Ascending aorta (tissue), 2 donors: ENCODE data around the gene MASP2. TPM values are rescaled to one million over a fixed set of nuclear protein-coding genes. Genes with fewer than 3 reads are reported as not detected.
A peak's percentile ranks its signal among the peaks of the same experiment; 100 is the strongest.

ENCODE experiments used
- DNase-seq, 2 donors: peaks; one replicate each; pipeline ENCODE4 v3.0.0-alpha.2; 2019; ENCODE audit warnings: low spot score in 2 of 2
- H3K27ac ChIP-seq, 2 donors: fragments of 200-600 bp; sonication (generic); one replicate each; pipeline ENCODE4 v1.5.1; 2016 to 2017; ENCODE audit warnings: mild to moderate bottlenecking in 1 of 2
- H3K27me3 ChIP-seq: fragments of 200-600 bp; sonication (generic); one replicate; pipeline ENCODE4 v1.5.1; 2017
- H3K36me3 ChIP-seq, 2 donors: fragments of 200-600 bp; sonication (generic); one replicate each; pipeline ENCODE4 v1.5.1; 2016
- H3K4me1 ChIP-seq, 2 donors: fragments of 200-600 bp; sonication (generic); one replicate each; pipeline ENCODE4 v1.5.1; 2016 to 2017; ENCODE audit warnings: mild to moderate bottlenecking in 1 of 2
- H3K4me3 ChIP-seq, 2 donors: fragments of 200-600 bp; sonication (generic); one replicate each; pipeline ENCODE4 v1.5.1; 2016 to 2017; ENCODE audit warnings: mild to moderate bottlenecking in 1 of 2
- H3K9me3 ChIP-seq, 2 donors: fragments of 200-600 bp; sonication (generic); one replicate each; pipeline ENCODE4 v1.5.1; 2016
- CTCF ChIP-seq, 3 experiments: fragments of 200-600 bp in 2 of 3; fragments of 450-650 bp in 1 of 3; sonication (generic) in 2 of 3; IDR thresholded peaks; one replicate each; pipeline ENCODE4 v1.5.1; 2016 to 2019; ENCODE audit warnings: antibody characterized with exemption in 3 of 3, mild to moderate bottlenecking in 1 of 3, moderate library complexity in 1 of 3
- intact Hi-C: fragments of 100-400 bp; cut with DNase I; formaldehyde crosslinking; loops from one replicate; pipeline ENCODE4 v1.15.1; 2023
- total RNA-seq: library from RNA; depleted of rRNA; stranded (reverse); fragments of >200 nt; gene quantifications from one replicate; pipeline ENCODE4 v1.1.0, GENCODE V29; 2016

The MASP2 gene
- total RNA-seq, 1 donor from 2014 or later = not detected

GRCh38 chr1:10989095-10989494, 57.9 kb downstream of the MASP2 start:
- intact Hi-C loops = no loop called here
- TF ChIP-seq CTCF (IDR thresholded peaks at IDR 0.05) = no peak
- H3K27ac ChIP-seq = no peak overlapping the region

GRCh38 chr1:10987840-10988417, 59.1 kb downstream of the MASP2 start:
- no peak for DNase-seq
- Histone ChIP-seq H3K9me3 (no peaks in the 10 kb centered on the region), H3K4me1 (no peaks in the 10 kb centered on the region), H3K27me3 (no peaks in the 10 kb centered on the region), H3K36me3 (no peaks in the 10 kb centered on the region), H3K27ac (no peak overlapping the region), H3K4me3 (no peak overlapping the region)
- TF ChIP-seq CTCF (IDR thresholded peaks at IDR 0.05) = no peak
- intact Hi-C loops = no loop called here

More at GRCh38 chr1:10989095-10989494, 57.9 kb downstream of the MASP2 start:
- Histone ChIP-seq H3K36me3 (no peaks in the 10 kb centered on the region), H3K4me3 (no peak overlapping the region), H3K27me3 (no peaks in the 10 kb centered on the region), H3K9me3 (no peaks in the 10 kb centered on the region), H3K4me1 (no peaks in the 10 kb centered on the region)
- no peak for DNase-seq

GRCh38 chr1:10986525-10986890, 60.5 kb downstream of the MASP2 start:
- Histone ChIP-seq H3K27ac (no peak overlapping the region), H3K36me3 (no peaks in the 10 kb centered on the region), H3K4me1 (no peaks in the 10 kb centered on the region), H3K27me3 (no peaks in the 10 kb centered on the region), H3K4me3 (no peak overlapping the region), H3K9me3 (no peaks in the 10 kb centered on the region)
- no peak for DNase-seq
- intact Hi-C loops = no loop called here
- no peak for TF ChIP-seq CTCF (IDR thresholded peaks at IDR 0.05)

- Histone ChIP-seq H3K4me3 (peak overlapping the region in 1 of 2 donors; percentile 58), H3K27me3 (no peaks in the 10 kb centered on the region), H3K4me1 (peaks cover 10 to 15% of the 10 kb centered on the region in 2 donors), H3K36me3 (no peaks in the 10 kb centered on the region), H3K9me3 (no peaks in the 10 kb centered on the region), H3K27ac (peak overlapping the region; percentile 58 to 67)
- no peak for TF ChIP-seq CTCF (IDR thresholded peaks at IDR 0.05)
- intact Hi-C loops = loop anchor here (1.0 kb wide), 1 partner anchor 31 kb away; the partner anchor contains the start of gene TARDBP
- peak in 1 of 2 donors; percentile 72 for DNase-seq
Measured at GRCh38 chr1:10980841-10981727, 66.0 kb downstream of the MASP2 start.

- peak; percentile 11 to 48 (median 36) for TF ChIP-seq CTCF (IDR thresholded peaks at IDR 0.05)
- peak; percentile 38 to 90 for DNase-seq
- Histone ChIP-seq H3K27me3 (no peaks in the 10 kb centered on the region), H3K4me3 (peak overlapping the region; percentile 33 to 58), H3K9me3 (no peaks in the 10 kb centered on the region), H3K27ac (peak overlapping the region; percentile 58 to 67), H3K36me3 (no peaks in the 10 kb centered on the region), H3K4me1 (peaks cover 10 to 17% of the 10 kb centered on the region in 2 donors)
- intact Hi-C loops = loop anchor here (1.0 kb wide), 1 partner anchor 32 kb away; the partner anchor contains the start of gene TARDBP
Measured at GRCh38 chr1:10980094-10980577, 66.9 kb downstream of the MASP2 start.
